K562 (cell line): ENCODE results near the gene SLC12A3. TPM values are rescaled to one million over a fixed set of nuclear protein-coding genes. Genes with fewer than 3 reads are reported as not detected.

Experiments
- ATAC-seq: fragments of 200-7000 bp; cut with Tn5 transposase; 3 replicates; pipeline ENCODE4 v1.9.1; 2020; ENCODE audit warnings: moderate library complexity
- BruUV-seq: library from RNA; stranded (reverse); fragments of 400-500 nt; replicated peaks from 2 replicates; lab custom pipeline; 2021; lab: Mats Ljungman, UMichigan
- CTCF ChIA-PET: fragments of 300-600 bp; formaldehyde crosslinking; extraction: SDS; loops from one replicate; lab custom pipeline; 2021; ENCODE audit warnings: low intra/inter-chr PET ratio; lab: Yijun Ruan, JAX
- POLR2A ChIA-PET: fragments of 300-600, 350-650 bp; sonication (Branson Sonifier 250); formaldehyde crosslinking; extraction: SDS; loops from one replicate; lab custom pipeline; 2021; ENCODE audit warnings: antibody characterized with exemption, inconsistent platforms; lab: Yijun Ruan, JAX
- DNase-seq, 4 experiments: peaks; one replicate each; pipeline versions ENCODE4 v3.0.0 to v3.0.0-alpha.2; 2011 to 2018; ENCODE audit warnings: low spot score in 3 of 4, mixed read lengths in 3 of 4; ENCODE audit errors: extremely low read depth in 1 of 4
- FAIRE-seq: peaks from 2 replicates; lab custom pipeline; 2011; peaks lifted over from hg19 to GRCh38; lab: Jason Lieb, UNC
- H2AFZ ChIP-seq: 2 replicates; pipeline ENCODE4 v1.6.0; 2011; ENCODE audit warnings: low read depth, low read length, control low read depth, inconsistent platforms
- H3K27ac ChIP-seq: fragments of 200-600 bp; 3 replicates; pipeline ENCODE4 v1.8.0; 2011; ENCODE audit warnings: low read depth, mild to moderate bottlenecking, control low read depth, inconsistent platforms, low read length, moderate library complexity, mixed read lengths; ENCODE audit errors: extremely low read depth
- H3K27me3 ChIP-seq, 2 experiments: fragments of 300-600 bp in 1 of 2; 2 replicates in 1 of 2; 3 replicates in 1 of 2; pipeline versions ENCODE4 v1.6.0 to v1.8.0; 2011; ENCODE audit warnings: inconsistent platforms in 2 of 2, low read length in 2 of 2, mild to moderate bottlenecking in 1 of 2, mixed read lengths in 1 of 2, moderate library complexity in 1 of 2; ENCODE audit not compliant: control insufficient read depth in 2 of 2, insufficient read depth in 2 of 2
- H3K36me3 ChIP-seq: fragments of 300-600 bp; 3 replicates; pipeline ENCODE4 v1.8.0; 2011; ENCODE audit warnings: mild to moderate bottlenecking, low read length, inconsistent platforms; ENCODE audit not compliant: control insufficient read depth, insufficient read depth
- H3K4me1 ChIP-seq, 2 experiments: fragments of 200-600 bp in 1 of 2; replicated peaks in 1 of 2; 2 replicates in 1 of 2; 3 replicates in 1 of 2; pipeline versions ENCODE4 v1.5.1 to v1.8.0; 2011; ENCODE audit warnings: inconsistent platforms in 2 of 2, low read length in 2 of 2, mild to moderate bottlenecking in 1 of 2, mixed read lengths in 1 of 2, moderate library complexity in 1 of 2; ENCODE audit not compliant: control insufficient read depth in 2 of 2, insufficient read depth in 2 of 2
- H3K4me2 ChIP-seq: 2 replicates; pipeline ENCODE4 v1.6.1; 2011; ENCODE audit warnings: low read length, control low read depth, inconsistent platforms, mixed read lengths; ENCODE audit not compliant: insufficient read depth
- H3K4me3 ChIP-seq: fragments of 200-600 bp; sonication (generic), shearing (Covaris generic); 2 replicates; pipeline ENCODE4 v1.5.1; 2016; ENCODE audit warnings: control low read depth, inconsistent platforms
- H3K79me2 ChIP-seq: fragments of 200-600 bp; 3 replicates; pipeline ENCODE4 v1.8.0; 2011; ENCODE audit warnings: low read length, inconsistent platforms; ENCODE audit not compliant: control insufficient read depth, insufficient read depth
- H3K9ac ChIP-seq, 2 experiments: 2 replicates each; pipeline versions ENCODE4 v1.6.0 to v1.6.1; 2011; ENCODE audit warnings: low read depth in 2 of 2, low read length in 2 of 2, control low read depth in 1 of 2, inconsistent platforms in 1 of 2, mild to moderate bottlenecking in 1 of 2, mixed read lengths in 1 of 2; ENCODE audit not compliant: insufficient read depth in 1 of 2
- H3K9me1 ChIP-seq: one replicate; pipeline ENCODE4 v1.6.0; 2011; ENCODE audit warnings: inconsistent platforms, mild to moderate bottlenecking, low read length, moderate library complexity; ENCODE audit not compliant: control insufficient read depth, insufficient read depth
- H3K9me3 ChIP-seq: replicated peaks from 2 replicates; pipeline ENCODE4 v1.5.1; 2011; ENCODE audit warnings: low read depth, low read length, inconsistent platforms; ENCODE audit not compliant: control insufficient read depth, insufficient read depth
- H4K20me1 ChIP-seq: replicated peaks from 2 replicates; pipeline ENCODE4 v1.6.1; 2011; ENCODE audit warnings: low read length, inconsistent platforms, mixed read lengths; ENCODE audit not compliant: control insufficient read depth, insufficient read depth
- HLTF ChIP-seq: fragments of 450-650 bp; IDR thresholded peaks from 2 replicates; pipeline ENCODE4 v1.6.1; 2016
- ZBTB33 ChIP-seq: sonication (generic); formaldehyde crosslinking; IDR thresholded peaks from 2 replicates; pipeline ENCODE4 v1.8.1; 2023; ENCODE audit warnings: mild to moderate bottlenecking, missing genetic modification reagents
- WGBS: fragments of 100-300 bp; shearing (Covaris generic); methylation state at CpG from one replicate; pipeline ENCODE4 v1.1.6; 2016; ENCODE audit warnings: low coverage, mixed read lengths; ENCODE audit not compliant: insufficient coverage; ENCODE audit errors: missing lambda C conversion rate; 5-methylcytosine and 5-hydroxymethylcytosine counted together
- in situ Hi-C: fragments of 300-500 bp; cut with MboI; formaldehyde crosslinking; loops from 4 replicates; pipeline ENCODE4 v1.15.0; 2018; ENCODE audit warnings: inconsistent platforms, mixed read lengths
- intact Hi-C: fragments of 100-400 bp; cut with micrococcal nuclease; formaldehyde crosslinking; loops from 2 replicates; pipeline ENCODE4 v1.14.2; 2022
- polyA plus RNA-seq, 8 experiments: library from polyadenylated mRNA; depleted of rRNA in 4 of 8; stranded (reverse) in 5 of 8; unstranded in 3 of 8; fragments of >200 nt; fragmentation: Nextera tagmentation in 2 of 8; fragmentation: Illumina TruSeq in 1 of 8; extraction: Ambion mirVana in 2 of 8; extraction: Trizol in 1 of 8; gene quantifications; 2 replicates each; pipeline versions ENCODE4 v1.2.1 to v1.2.3, GENCODE V29; 2011 to 2014; ENCODE audit warnings: inconsistent platforms in 1 of 8, missing spikeins in 1 of 8
- total RNA-seq, 7 experiments: library from RNA; depleted of rRNA in 6 of 7; stranded (reverse); fragments of >200 nt in 6 of 7; fragmentation: Illumina TruSeq in 2 of 7; extraction: Trizol in 2 of 7; gene quantifications; 2 replicates each; pipeline versions ENCODE4 v1.2.1 to v1.2.3, GENCODE V29; 2011 to 2021; ENCODE audit warnings: low replicate concordance in 1 of 7

The SLC12A3 gene
- total and polyA plus RNA-seq, 9 of the 15 experiments (the other 6 are each of a cell fraction or from before 2014, with no cell fraction given), result not detected

- Histone ChIP-seq H3K9ac (no peak overlapping the region), H3K79me2 (no peaks in the 10 kb centered on the region), H3K9me3 (no peaks in the 10 kb centered on the region), H2AFZ (no peak overlapping the region), H3K36me3 (no peaks in the 10 kb centered on the region)
- ATAC-seq, result no peak
- no peak for TF ChIP-seq HLTF
- TF ChIP-seq ZBTB33 (CRISPR knock-in tag), result no peak
- TF ChIP-seq, all 486 proteins: peak for 0
- intact Hi-C loops, result no loop called here
- CTCF ChIA-PET, result no interaction called here
- Histone ChIP-seq H3K27me3 (peaks cover 60 to 80% of the 10 kb centered on the region in 2 experiments), H4K20me1 (peaks cover 4% of the 10 kb centered on the region), H3K27ac (no peak overlapping the region), H3K4me3 (no peak overlapping the region), H3K4me1 (no peaks in the 10 kb centered on the region; a peak in 1 of 5 replicates), H3K9me1 (peaks cover 5% of the 10 kb centered on the region), H3K4me2 (no peak overlapping the region)
- in situ Hi-C loops, result no loop called here
- DNase-seq (no peak), FAIRE-seq (no peak)
- WGBS, result under 1% methylated on average over 13 of the region's 13 CpGs
- no TSS peak for BruUV-seq
- POLR2A ChIA-PET, result interaction anchor here (0.8 to 1.3 kb wide), 2 partner anchors 16 to 23 kb away, joined by 3 to 5 read pairs; partner anchors contain the start of gene HERPUD1
These were observed 50.5 kb downstream of the SLC12A3 start for GRCh38 chr16:56915336-56916119.
